A673 (cell line): ENCODE data around the gene LRRC43. TPM values are rescaled to one million over a fixed set of nuclear protein-coding genes. Genes with fewer than 3 reads are reported as not detected.

Experiments
- BruUV-seq: library from RNA; stranded (reverse); fragments of 400-500 nt; replicated peaks from 2 replicates; lab custom pipeline; 2021; lab: Mats Ljungman, UMichigan
- CTCF ChIA-PET: fragments of 300-600 bp; sonication (Branson Sonifier 250); formaldehyde crosslinking; loops from one replicate; lab custom pipeline; 2022; ENCODE audit warnings: antibody characterized with exemption; lab: Charles Lee
- POLR2A ChIA-PET: fragments of 300-600 bp; sonication (Branson Sonifier 250); formaldehyde crosslinking; loops from one replicate; lab custom pipeline; 2022; ENCODE audit warnings: antibody characterized with exemption; ENCODE audit not compliant: low non-redundant PET; lab: Charles Lee
- DNase-seq: peaks from one replicate; pipeline ENCODE4 v3.0.0-alpha.2; 2015; ENCODE audit warnings: low spot score
- H3K27ac ChIP-seq: fragments of 200-600 bp; sonication (generic); 2 replicates; pipeline ENCODE4 v1.5.1; 2016; ENCODE audit warnings: mixed run types, low read depth, mild to moderate bottlenecking, mixed read lengths, antibody characterized with exemption, low read length; ENCODE audit not compliant: poor library complexity, severe bottlenecking
- H3K27me3 ChIP-seq: fragments of 200-600 bp; sonication (generic); replicated peaks from 2 replicates; pipeline ENCODE4 v1.6.1; 2017; ENCODE audit warnings: mixed run types, low read depth, mild to moderate bottlenecking, mixed read lengths, antibody characterized with exemption, low read length; ENCODE audit not compliant: insufficient read depth, poor library complexity
- H3K36me3 ChIP-seq: fragments of 200-600 bp; sonication (generic); 2 replicates; pipeline ENCODE4 v1.6.1; 2016; ENCODE audit warnings: mixed run types, mild to moderate bottlenecking, mixed read lengths, antibody characterized with exemption, low read length; ENCODE audit not compliant: insufficient read depth, poor library complexity, severe bottlenecking
- H3K4me1 ChIP-seq: fragments of 200-600 bp; sonication (generic); 2 replicates; pipeline ENCODE4 v1.6.1; 2017; ENCODE audit warnings: mixed run types, mild to moderate bottlenecking, mixed read lengths, antibody characterized with exemption, low read length; ENCODE audit not compliant: insufficient read depth, poor library complexity, severe bottlenecking
- H3K4me3 ChIP-seq: fragments of 200-600 bp; sonication (generic); 2 replicates; pipeline ENCODE4 v1.5.1; 2016; ENCODE audit warnings: low read depth, mixed run types, mild to moderate bottlenecking, mixed read lengths, low read length; ENCODE audit not compliant: poor library complexity, severe bottlenecking
- H3K9me3 ChIP-seq: fragments of 200-600 bp; sonication (generic); 2 replicates; pipeline ENCODE4 v1.6.1; 2016; ENCODE audit warnings: mixed run types, low read depth, mild to moderate bottlenecking, mixed read lengths, antibody characterized with exemption, low read length; ENCODE audit not compliant: poor library complexity, severe bottlenecking
- EZH2 ChIP-seq: fragments of 200-600 bp; sonication (generic); IDR thresholded peaks from 2 replicates; pipeline ENCODE4 v1.6.1; 2017; ENCODE audit warnings: borderline replicate concordance, low read depth, mild to moderate bottlenecking, mixed read lengths, antibody characterized with exemption, low read length; ENCODE audit not compliant: poor library complexity, severe bottlenecking
- intact Hi-C: fragments of 100-400 bp; cut with micrococcal nuclease; formaldehyde crosslinking; loops from one replicate; pipeline ENCODE4 v1.10.0; 2022; ENCODE audit not compliant: unreplicated experiment
- total RNA-seq: library from RNA; stranded (reverse); gene quantifications from 2 replicates; pipeline ENCODE4 v1.2.3, GENCODE V29; 2021
- TF ChIP-seq, protein P1 (sequence below): fragments of 300-800, 200-600 bp; sonication (generic); conservative IDR thresholded peaks from 2 replicates; pipeline ENCODE4 v1.5.1; 2017; ENCODE audit warnings: low read depth, mild to moderate bottlenecking, antibody characterized with exemption, low read length, moderate library complexity, mixed read lengths

LRRC43 gene
- total RNA-seq, 1 experiment from 2014 or later: not detected

- peaks cover 16% of the 10 kb centered on the region for H3K36me3 ChIP-seq
- peak; percentile 14 for DNase-seq
- TF ChIP-seq EZH2: no peak
- TF ChIP-seq, protein P1, sequence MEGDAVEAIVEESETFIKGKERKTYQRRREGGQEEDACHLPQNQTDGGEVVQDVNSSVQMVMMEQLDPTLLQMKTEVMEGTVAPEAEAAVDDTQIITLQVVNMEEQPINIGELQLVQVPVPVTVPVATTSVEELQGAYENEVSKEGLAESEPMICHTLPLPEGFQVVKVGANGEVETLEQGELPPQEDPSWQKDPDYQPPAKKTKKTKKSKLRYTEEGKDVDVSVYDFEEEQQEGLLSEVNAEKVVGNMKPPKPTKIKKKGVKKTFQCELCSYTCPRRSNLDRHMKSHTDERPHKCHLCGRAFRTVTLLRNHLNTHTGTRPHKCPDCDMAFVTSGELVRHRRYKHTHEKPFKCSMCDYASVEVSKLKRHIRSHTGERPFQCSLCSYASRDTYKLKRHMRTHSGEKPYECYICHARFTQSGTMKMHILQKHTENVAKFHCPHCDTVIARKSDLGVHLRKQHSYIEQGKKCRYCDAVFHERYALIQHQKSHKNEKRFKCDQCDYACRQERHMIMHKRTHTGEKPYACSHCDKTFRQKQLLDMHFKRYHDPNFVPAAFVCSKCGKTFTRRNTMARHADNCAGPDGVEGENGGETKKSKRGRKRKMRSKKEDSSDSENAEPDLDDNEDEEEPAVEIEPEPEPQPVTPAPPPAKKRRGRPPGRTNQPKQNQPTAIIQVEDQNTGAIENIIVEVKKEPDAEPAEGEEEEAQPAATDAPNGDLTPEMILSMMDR: no peak
- H3K27me3 ChIP-seq: no peaks in the 10 kb centered on the region
- peaks cover 19% of the 10 kb centered on the region for H3K4me1 ChIP-seq
- H3K9me3 ChIP-seq: no peaks in the 10 kb centered on the region
- BruUV-seq: no TSS peak
- H3K27ac ChIP-seq: no peak overlapping the region
- POLR2A ChIA-PET: interaction anchor here (0.7 kb wide), 1 partner anchor 19 kb away, joined by 7 read pairs; no protein-coding TSS in a partner anchor
- intact Hi-C loops: loop anchor here (1.0 kb wide), 1 partner anchor 40 kb away; the partner anchor contains the start of gene VPS33A
- CTCF ChIA-PET: interaction anchor here (0.9 kb wide), 1 partner anchor 95 kb away, joined by 3 read pairs; no protein-coding TSS in a partner anchor
- H3K4me3 ChIP-seq: peak overlapping the region; percentile 93
Observed at GRCh38 chr12:122226366-122227125, 43.6 kb downstream of the LRRC43 start.

DNA sequence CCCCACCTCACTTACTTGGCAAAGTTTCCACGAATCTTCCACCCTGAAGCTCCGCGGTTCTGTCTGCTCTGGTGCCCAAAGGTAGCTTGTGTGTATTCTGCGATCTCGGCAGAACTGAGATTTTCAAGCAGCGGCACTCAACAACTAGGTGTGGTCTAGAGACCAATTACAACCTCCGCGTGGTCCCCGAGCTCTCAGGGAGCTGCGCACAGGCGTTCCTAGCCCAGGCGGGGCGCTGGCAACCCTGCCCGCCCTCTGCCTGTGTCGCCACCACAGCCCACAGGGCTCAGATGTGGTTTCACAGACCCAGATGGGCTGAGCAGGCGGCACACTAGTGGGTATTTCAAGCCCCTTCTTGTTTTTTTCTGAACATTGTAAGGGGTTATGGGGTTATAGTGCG lies 44.4 kb downstream of the LRRC43 start:
- H3K9me3 ChIP-seq: no peaks in the 10 kb centered on the region
- no peak for DNase-seq
- CTCF ChIA-PET: interaction anchor here (0.5 kb wide), 1 partner anchor 16 kb away, joined by 3 read pairs; no protein-coding TSS in a partner anchor
- H3K27me3 ChIP-seq: no peaks in the 10 kb centered on the region
- POLR2A ChIA-PET: no interaction called here
- no peak overlapping the region for H3K4me3 ChIP-seq
- no peak overlapping the region for H3K27ac ChIP-seq
- peaks cover 12% of the 10 kb centered on the region for H3K36me3 ChIP-seq
- no TSS peak for BruUV-seq
- TF ChIP-seq, protein P1: no peak
- no peak for TF ChIP-seq EZH2
- intact Hi-C loops: no loop called here
- H3K4me1 ChIP-seq: peaks cover 19% of the 10 kb centered on the region

DNA sequence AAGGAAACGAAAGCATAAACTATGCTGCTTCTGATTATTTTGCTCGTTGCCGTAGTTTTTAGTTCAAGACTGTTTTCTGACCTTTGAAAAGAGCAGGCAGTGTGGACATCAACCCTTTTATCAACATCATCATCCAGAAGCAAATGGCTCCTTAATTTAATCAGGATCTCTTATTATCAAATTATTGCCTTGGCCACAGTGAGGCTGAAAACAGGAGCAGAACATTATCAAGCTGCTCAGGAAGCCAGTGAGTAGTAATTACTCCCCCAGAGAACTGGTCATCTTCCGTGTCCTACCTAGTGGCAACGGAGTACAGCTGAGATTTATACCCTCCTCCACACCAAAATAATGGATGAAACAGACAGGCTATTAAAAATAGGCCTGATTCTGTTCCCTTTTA lies 45.2 kb downstream of the LRRC43 start:
- no peaks in the 10 kb centered on the region for H3K27me3 ChIP-seq
- ChIA-PET POLR2A (no interaction called here), CTCF (no interaction called here)
- no peak overlapping the region for H3K4me3 ChIP-seq
- H3K4me1 ChIP-seq: peaks cover 19% of the 10 kb centered on the region
- no peak for DNase-seq
- H3K27ac ChIP-seq: no peak overlapping the region
- peaks cover 7% of the 10 kb centered on the region for H3K36me3 ChIP-seq
- no TSS peak for BruUV-seq
- intact Hi-C loops: no loop called here
- TF ChIP-seq, protein P1: no peak
- no peaks in the 10 kb centered on the region for H3K9me3 ChIP-seq
